Endothelial cell of umbilical vein (primary cell): ENCODE results near the gene USP7. TPM values are rescaled to one million over a fixed set of nuclear protein-coding genes. Genes with fewer than 3 reads are reported as not detected.

Experiments used
- BruUV-seq: library from RNA; stranded (reverse); fragments of 400-500 nt; replicated peaks from 2 replicates; lab custom pipeline; 2021; lab: Mats Ljungman, UMichigan
- CTCF ChIA-PET: fragments of 300-600, 350-600 bp; sonication (Branson Sonifier 250); formaldehyde crosslinking; loops from one replicate; lab custom pipeline; 2021; ENCODE audit warnings: antibody characterized with exemption, inconsistent platforms; lab: Charles Lee
- POLR2A ChIA-PET: fragments of 300-600, 350-600 bp; sonication (Branson Sonifier 250); formaldehyde crosslinking; loops from one replicate; lab custom pipeline; 2021; ENCODE audit warnings: antibody characterized with exemption, inconsistent platforms; lab: Charles Lee
- DNase-seq: peaks from one replicate; pipeline ENCODE4 v3.0.0-alpha.2; 2011; ENCODE audit warnings: low read depth, low spot score
- FAIRE-seq: peaks from 2 replicates; lab custom pipeline; 2011; peaks lifted over from hg19 to GRCh38; lab: Jason Lieb, UNC
- H2AFZ ChIP-seq: 2 replicates; pipeline ENCODE4 v1.6.0; 2012; ENCODE audit warnings: low read depth, low read length, control low read depth, inconsistent platforms
- H3K27ac ChIP-seq: 2 replicates; pipeline ENCODE4 v1.5.1; 2011; ENCODE audit warnings: low read depth, mild to moderate bottlenecking, control low read depth, low read length, moderate library complexity; ENCODE audit not compliant: insufficient read depth
- H3K27me3 ChIP-seq, 2 experiments: 2 replicates each; pipeline versions ENCODE4 v1.6.0 to v1.6.1; 2011; ENCODE audit warnings: low read length in 2 of 2, mixed read lengths in 1 of 2; ENCODE audit not compliant: control insufficient read depth in 2 of 2, insufficient read depth in 2 of 2
- H3K36me3 ChIP-seq, 2 experiments: 2 replicates in 1 of 2; 3 replicates in 1 of 2; pipeline ENCODE4 v1.5.1; 2011; ENCODE audit warnings: low read length in 2 of 2, mild to moderate bottlenecking in 1 of 2, moderate library complexity in 1 of 2; ENCODE audit not compliant: control insufficient read depth in 2 of 2, insufficient read depth in 2 of 2; ENCODE audit errors: extremely low read depth in 1 of 2
- H3K4me1 ChIP-seq: 3 replicates; pipeline ENCODE4 v1.5.1; 2011; ENCODE audit warnings: mild to moderate bottlenecking, low read length; ENCODE audit not compliant: control insufficient read depth, insufficient read depth; ENCODE audit errors: extremely low read depth
- H3K4me2 ChIP-seq: 2 replicates; pipeline ENCODE4 v1.6.1; 2011; ENCODE audit warnings: low read length, control low read depth, mixed read lengths; ENCODE audit not compliant: insufficient read depth
- H3K4me3 ChIP-seq, 3 experiments: fragments of 200-600 bp in 1 of 3; sonication (generic), shearing (Covaris generic) in 1 of 3; replicated peaks in 1 of 3; 2 replicates each; pipeline ENCODE4 v1.5.1; 2011 to 2016; ENCODE audit warnings: control low read depth in 3 of 3, low read length in 3 of 3, mild to moderate bottlenecking in 2 of 3, inconsistent platforms in 1 of 3, low read depth in 1 of 3, moderate library complexity in 1 of 3; ENCODE audit not compliant: insufficient read depth in 1 of 3
- H3K79me2 ChIP-seq: 2 replicates; pipeline ENCODE4 v1.6.0; 2012; ENCODE audit warnings: low read length, inconsistent platforms; ENCODE audit not compliant: control insufficient read depth, insufficient read depth
- H3K9ac ChIP-seq: replicated peaks from 2 replicates; pipeline ENCODE3; 2011; ENCODE audit warnings: low read length, control low read depth; ENCODE audit not compliant: insufficient read depth; ENCODE audit errors: extremely low read depth
- H3K9me1 ChIP-seq: replicated peaks from 3 replicates; pipeline ENCODE4 v1.6.0; 2011; ENCODE audit warnings: mild to moderate bottlenecking, low read length; ENCODE audit not compliant: control insufficient read depth, insufficient read depth; ENCODE audit errors: extremely low read depth
- H3K9me3 ChIP-seq: replicated peaks from 2 replicates; pipeline ENCODE4 v1.5.1; 2012; ENCODE audit warnings: low read length, inconsistent platforms; ENCODE audit not compliant: control insufficient read depth, insufficient read depth
- H4K20me1 ChIP-seq: replicated peaks from 2 replicates; pipeline ENCODE3; 2011; ENCODE audit warnings: mild to moderate bottlenecking, low read length; ENCODE audit not compliant: control insufficient read depth, insufficient read depth; ENCODE audit errors: extremely low read depth
- EZH2 ChIP-seq: IDR thresholded peaks from 2 replicates; pipeline ENCODE4 v1.6.1; 2012; ENCODE audit warnings: borderline replicate concordance, low read depth, mild to moderate bottlenecking, moderate library complexity, low read length, inconsistent platforms; ENCODE audit not compliant: severe bottlenecking
- FOS ChIP-seq: IDR thresholded peaks from 2 replicates; pipeline ENCODE4 v1.6.1; 2011; ENCODE audit warnings: mild to moderate bottlenecking, low read length, moderate library complexity, borderline replicate concordance; ENCODE audit not compliant: insufficient read depth
- GATA2 ChIP-seq: IDR thresholded peaks from 2 replicates; pipeline ENCODE4 v1.7.0; 2011; ENCODE audit warnings: low read depth, mild to moderate bottlenecking, moderate library complexity, mixed read lengths, low read length; ENCODE audit not compliant: insufficient read length, insufficient read depth
- JUN ChIP-seq: IDR thresholded peaks from 2 replicates; pipeline ENCODE4 v1.6.1; 2011; ENCODE audit warnings: borderline replicate concordance, low read depth; ENCODE audit not compliant: insufficient read length, insufficient read depth
- MYC ChIP-seq: IDR thresholded peaks from one replicate; pipeline ENCODE4 v1.6.1; 2011; ENCODE audit warnings: mild to moderate bottlenecking, low read depth, low read length
- POLR2A ChIP-seq: IDR thresholded peaks from 2 replicates; pipeline ENCODE4 v1.6.1; 2012; ENCODE audit warnings: low read depth, mild to moderate bottlenecking, control low read depth, low read length
- POLR2AphosphoS5 ChIP-seq: IDR thresholded peaks from 2 replicates; pipeline ENCODE4 v1.6.1; 2012; ENCODE audit warnings: low read depth, mild to moderate bottlenecking, control low read depth, low read length, moderate library complexity; ENCODE audit not compliant: insufficient read depth
- dilution Hi-C: fragments of 300-500 bp; cut with MboI; formaldehyde crosslinking; loops from one replicate; pipeline ENCODE4 v1.15.0; 2019; ENCODE audit warnings: low sequenced_read_pairs; ENCODE audit not compliant: extremely low pct_ligation_motif_present
- intact Hi-C: fragments of 100-400 bp; cut with micrococcal nuclease; formaldehyde crosslinking; loops from one replicate; pipeline ENCODE4 v1.10.0; 2022
- polyA plus RNA-seq, 4 experiments: library from polyadenylated mRNA; depleted of rRNA in 3 of 4; stranded (reverse) in 3 of 4; unstranded in 1 of 4; fragments of >200 nt; gene quantifications; 2 replicates each; pipeline versions ENCODE4 v1.2.1 to v1.2.3, GENCODE V29; 2011 to 2012; ENCODE audit warnings: missing spikeins in 1 of 4
- total RNA-seq: library from RNA; stranded (reverse); gene quantifications from 2 replicates; pipeline ENCODE4 v1.2.3, GENCODE V29; 2021
- TF ChIP-seq, protein P1 (sequence below): IDR thresholded peaks from 2 replicates; pipeline ENCODE4 v1.6.1; 2011; ENCODE audit not compliant: insufficient read depth, insufficient read length
- TF ChIP-seq, protein P2 (sequence below), 2 donors: IDR thresholded peaks; 1 replicate in 1 of 2; 2 replicates in 1 of 2; pipeline ENCODE4 v1.5.1; 2011; ENCODE audit warnings: low read length in 2 of 2, mild to moderate bottlenecking in 2 of 2, moderate library complexity in 2 of 2, control low read depth in 1 of 2, inconsistent platforms in 1 of 2, low read depth in 1 of 2; ENCODE audit not compliant: insufficient read depth in 1 of 2; ENCODE audit errors: extremely low read depth in 1 of 2

Gene USP7
- total and polyA plus RNA-seq, 2 donors (not counting 3 experiments of a cell fraction or from before 2014, with no cell fraction given), result 17.7 to 130 TPM

DNA sequence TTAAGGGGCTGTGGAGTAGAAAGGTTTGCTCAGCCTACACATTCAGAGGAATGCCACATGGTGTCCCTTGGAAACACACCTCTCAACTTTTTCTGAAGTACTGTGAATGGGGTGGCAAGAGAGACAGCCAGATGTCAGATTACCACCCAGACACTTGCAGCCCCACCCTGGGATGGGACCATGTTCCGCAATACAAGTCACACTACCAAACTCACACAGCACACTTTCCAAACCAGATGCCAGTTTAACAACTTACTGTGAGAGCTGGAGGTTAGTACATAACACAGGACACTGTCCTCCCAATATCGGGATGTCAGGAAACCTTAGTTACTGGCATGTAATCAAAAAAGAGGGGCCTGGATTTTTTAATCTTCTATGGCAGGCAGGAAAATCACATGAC is 7.9 kb downstream of the USP7 start:
- FAIRE-seq (no peak), DNase-seq (no peak)
- BruUV-seq, result no TSS peak
- Histone ChIP-seq H3K9ac (no peak overlapping the region), H3K9me3 (no peaks in the 10 kb centered on the region), H3K27me3 (no peaks in the 10 kb centered on the region), H3K79me2 (peaks cover 95% of the 10 kb centered on the region), H3K4me1 (peaks cover 32% of the 10 kb centered on the region), H2AFZ (no peak overlapping the region), H3K4me2 (no peak overlapping the region), H3K27ac (no peak overlapping the region), H3K36me3 (no peaks in the 10 kb centered on the region), H4K20me1 (peaks cover 20% of the 10 kb centered on the region), H3K4me3 (no peak overlapping the region), H3K9me1 (peaks cover 4% of the 10 kb centered on the region)
- ChIA-PET POLR2A (no interaction called here), CTCF (no interaction called here)
- dilution Hi-C loops, result no loop called here
- TF ChIP-seq POLR2A (no peak), FOS (no peak), MYC (no peak), POLR2AphosphoS5 (no peak), JUN (no peak), GATA2 (no peak), EZH2 (no peak)
- TF ChIP-seq, protein P1, sequence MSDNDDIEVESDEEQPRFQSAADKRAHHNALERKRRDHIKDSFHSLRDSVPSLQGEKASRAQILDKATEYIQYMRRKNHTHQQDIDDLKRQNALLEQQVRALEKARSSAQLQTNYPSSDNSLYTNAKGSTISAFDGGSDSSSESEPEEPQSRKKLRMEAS, result no peak
- TF ChIP-seq, protein P2, sequence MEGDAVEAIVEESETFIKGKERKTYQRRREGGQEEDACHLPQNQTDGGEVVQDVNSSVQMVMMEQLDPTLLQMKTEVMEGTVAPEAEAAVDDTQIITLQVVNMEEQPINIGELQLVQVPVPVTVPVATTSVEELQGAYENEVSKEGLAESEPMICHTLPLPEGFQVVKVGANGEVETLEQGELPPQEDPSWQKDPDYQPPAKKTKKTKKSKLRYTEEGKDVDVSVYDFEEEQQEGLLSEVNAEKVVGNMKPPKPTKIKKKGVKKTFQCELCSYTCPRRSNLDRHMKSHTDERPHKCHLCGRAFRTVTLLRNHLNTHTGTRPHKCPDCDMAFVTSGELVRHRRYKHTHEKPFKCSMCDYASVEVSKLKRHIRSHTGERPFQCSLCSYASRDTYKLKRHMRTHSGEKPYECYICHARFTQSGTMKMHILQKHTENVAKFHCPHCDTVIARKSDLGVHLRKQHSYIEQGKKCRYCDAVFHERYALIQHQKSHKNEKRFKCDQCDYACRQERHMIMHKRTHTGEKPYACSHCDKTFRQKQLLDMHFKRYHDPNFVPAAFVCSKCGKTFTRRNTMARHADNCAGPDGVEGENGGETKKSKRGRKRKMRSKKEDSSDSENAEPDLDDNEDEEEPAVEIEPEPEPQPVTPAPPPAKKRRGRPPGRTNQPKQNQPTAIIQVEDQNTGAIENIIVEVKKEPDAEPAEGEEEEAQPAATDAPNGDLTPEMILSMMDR (IDR thresholded peaks at IDR 0.05; ENCODE audit: extremely low read depth in 1 of 2, insufficient read depth in 1 of 2, low read depth in 1 of 2, low read length in 2 of 2), result no peak
- intact Hi-C loops, result loop anchor here (5.0 kb wide), 1 partner anchor 151 kb away; no protein-coding TSS in a partner anchor
